GM12864 (cell line): ENCODE data around the gene DEPP1.

ENCODE experiments used
- DNase-seq: peaks from one replicate; pipeline ENCODE4 v3.0.0-alpha.2; 2011; ENCODE audit warnings: low read depth
- H3K4me3 ChIP-seq: 2 replicates; pipeline ENCODE4 v1.5.1; 2011; ENCODE audit warnings: mild to moderate bottlenecking, low read depth, low read length, control low read depth
- CTCF ChIP-seq: IDR thresholded peaks from 2 replicates; pipeline ENCODE4 v1.5.1; 2011; ENCODE audit warnings: low read depth, mild to moderate bottlenecking, moderate library complexity, low read length, control low read depth, inconsistent platforms; ENCODE audit errors: missing control alignments

Gene DEPP1

DNA sequence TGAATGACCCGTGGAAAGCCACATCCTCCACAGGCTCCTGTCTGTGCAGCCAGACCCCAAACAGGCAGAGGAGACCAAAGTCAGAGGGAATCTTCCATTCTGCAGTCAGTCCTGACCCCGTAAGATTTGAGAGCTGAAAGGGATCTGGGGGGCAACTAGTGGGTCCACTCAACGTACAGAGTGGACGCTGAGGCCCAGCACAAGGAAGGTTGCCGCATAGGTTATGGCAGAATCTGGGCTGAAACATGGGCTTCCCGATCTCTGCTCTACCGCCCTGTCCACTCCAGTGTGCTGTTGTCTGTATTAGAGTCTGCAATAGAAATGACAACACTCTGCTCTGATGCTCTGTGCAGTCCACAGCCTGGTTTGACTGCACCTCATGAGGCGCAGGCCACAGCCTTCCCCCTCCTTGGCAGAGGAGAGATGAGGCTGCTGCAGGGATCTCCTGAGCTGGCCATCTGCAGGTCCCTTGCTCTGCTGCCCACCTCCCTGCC is 14.2 kb upstream of the DEPP1 start:
- no peak for TF ChIP-seq CTCF

GRCh38 chr10:44992070-44992731 is 13.6 kb upstream of the DEPP1 start:
- no peak for DNase-seq
- no peak for TF ChIP-seq CTCF

More for the DNA sequence above, 14.2 kb upstream of the DEPP1 start:
- no peak for DNase-seq
- no peak overlapping the region for H3K4me3 ChIP-seq

GRCh38 chr10:44991571-44991970 is 13.0 kb upstream of the DEPP1 start:
- no peak for TF ChIP-seq CTCF
- no peak for DNase-seq
- H3K4me3 ChIP-seq = no peak overlapping the region

More at GRCh38 chr10:44992070-44992731, 13.6 kb upstream of the DEPP1 start:
- H3K4me3 ChIP-seq = no peak overlapping the region

DNA sequence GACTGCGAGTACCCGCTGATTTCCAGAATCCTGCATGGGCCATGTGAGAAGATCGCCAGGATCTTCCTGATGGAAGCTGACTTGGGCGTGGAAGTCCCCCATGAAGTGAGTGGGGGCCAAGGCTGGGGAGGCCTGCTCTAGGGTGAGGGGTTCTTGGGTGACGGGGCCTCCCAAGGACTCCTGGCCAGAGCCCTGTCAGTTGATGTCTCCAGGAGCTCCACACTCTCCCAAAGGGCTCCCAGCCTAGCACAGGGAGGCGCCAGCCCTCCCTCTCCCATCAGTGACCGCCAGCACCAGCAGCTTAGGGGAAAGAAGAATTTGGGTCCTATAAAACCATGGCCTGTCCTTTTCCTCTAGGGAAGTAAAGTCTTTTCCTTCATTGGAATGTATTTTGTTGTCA is 12.4 kb upstream of the DEPP1 start:
- no peak overlapping the region for H3K4me3 ChIP-seq
- no peak for DNase-seq
- no peak for TF ChIP-seq CTCF

- H3K4me3 ChIP-seq = no peak overlapping the region
- DNase-seq = no peak
- TF ChIP-seq CTCF = no peak
Observed at GRCh38 chr10:44990302-44990655, 11.7 kb upstream of the DEPP1 start.

DNA sequence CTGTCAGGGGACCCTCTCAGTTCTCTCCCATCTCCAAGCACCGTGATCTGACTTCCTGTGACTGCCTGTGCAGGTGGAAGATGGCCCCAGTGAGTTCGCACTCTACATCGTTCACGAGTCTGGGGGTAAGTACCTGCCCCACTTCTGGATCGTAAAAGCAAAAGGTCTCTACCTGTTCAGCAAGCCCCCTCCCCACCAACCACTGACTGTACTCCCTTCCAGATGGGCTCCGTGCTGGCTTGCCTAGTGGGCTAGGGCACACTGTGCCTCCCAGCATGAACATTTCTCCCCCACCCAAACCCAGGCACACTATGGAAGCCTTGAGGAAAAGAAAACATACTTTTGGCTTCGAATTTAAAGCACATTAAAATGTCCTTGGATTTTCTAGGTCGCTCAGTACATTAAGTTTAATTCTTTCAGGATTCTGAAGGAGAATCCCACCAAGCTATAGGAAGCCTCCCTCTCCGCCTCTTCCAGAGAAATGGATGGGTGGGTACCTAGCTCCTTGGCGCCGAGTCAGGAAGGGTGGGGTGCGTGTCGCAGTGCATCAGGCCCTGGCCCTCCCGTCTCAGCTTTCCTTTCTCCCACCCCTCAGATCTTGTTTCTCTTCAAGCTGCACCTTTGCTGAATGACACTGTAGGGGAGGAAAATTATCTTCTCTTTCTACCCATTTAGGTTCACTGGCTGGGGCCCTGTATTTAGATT is 11.1 kb upstream of the DEPP1 start:
- DNase-seq = no peak
- TF ChIP-seq CTCF = no peak
- H3K4me3 ChIP-seq = no peak overlapping the region
